HepG2 (cell line): ENCODE results near the gene CARTPT. TPM values are rescaled to one million over a fixed set of nuclear protein-coding genes. Genes with fewer than 3 reads are reported as not detected.
A peak's percentile ranks its signal among the peaks of the same experiment; 100 is the strongest.

Experiments
- ATAC-seq: fragments of 200-7000 bp; cut with Tn5 transposase; 3 replicates; pipeline ENCODE4 v1.9.1; 2020; ENCODE audit warnings: mild to moderate bottlenecking, moderate library complexity
- BruUV-seq: library from RNA; stranded (reverse); fragments of 400-500 nt; replicated peaks from 2 replicates; lab custom pipeline; 2021; lab: Mats Ljungman, UMichigan
- CTCF ChIA-PET: fragments of 300-600 bp; formaldehyde crosslinking; extraction: SDS; loops from one replicate; lab custom pipeline; 2021; ENCODE audit warnings: low total read pairs, inconsistent platforms, low intra/inter-chr PET ratio; lab: Yijun Ruan, JAX
- POLR2A ChIA-PET: fragments of 350-600 bp; sonication (Branson Sonifier 250); formaldehyde crosslinking; loops from one replicate; lab custom pipeline; 2020; ENCODE audit warnings: antibody characterized with exemption, inconsistent platforms; lab: Yijun Ruan, JAX
- DNase-seq: peaks from one replicate; pipeline ENCODE4 v3.0.0-alpha.2; 2015; ENCODE audit warnings: low spot score
- FAIRE-seq: peaks from 3 replicates; lab custom pipeline; 2011; peaks lifted over from hg19 to GRCh38; lab: Jason Lieb, UNC
- H2AFZ ChIP-seq: one replicate; pipeline ENCODE4 v1.6.1; 2011; ENCODE audit warnings: low read length, inconsistent platforms
- H3K27ac ChIP-seq: fragments of 300-600 bp; 3 replicates; pipeline ENCODE4 v1.8.0; 2011; ENCODE audit warnings: mixed run types, mild to moderate bottlenecking, mixed read lengths, low read length, inconsistent platforms; ENCODE audit not compliant: insufficient read depth; ENCODE audit errors: extremely low read length
- H3K27me3 ChIP-seq, 2 experiments: fragments of 200-600 bp in 1 of 2; 2 replicates in 1 of 2; 3 replicates in 1 of 2; pipeline versions ENCODE4 v1.6.0 to v1.8.0; 2011; ENCODE audit warnings: low read length in 2 of 2, mild to moderate bottlenecking in 2 of 2, moderate library complexity in 2 of 2, inconsistent platforms in 1 of 2; ENCODE audit not compliant: insufficient read depth in 2 of 2, control insufficient read depth in 1 of 2
- H3K36me3 ChIP-seq, 2 experiments: fragments of 200-600 bp in 1 of 2; replicated peaks in 1 of 2; 2 replicates in 1 of 2; 3 replicates in 1 of 2; pipeline versions ENCODE4 v1.5.1 to v1.8.0; 2011; ENCODE audit warnings: low read length in 2 of 2, inconsistent platforms in 1 of 2; ENCODE audit not compliant: insufficient read depth in 2 of 2, control insufficient read depth in 1 of 2
- H3K4me1 ChIP-seq: 2 replicates; pipeline ENCODE4 v1.5.1; 2012; ENCODE audit warnings: low read length, inconsistent platforms; ENCODE audit not compliant: insufficient read depth
- H3K4me2 ChIP-seq: 2 replicates; pipeline ENCODE4 v1.6.0; 2011; ENCODE audit warnings: low read depth, low read length, inconsistent platforms
- H3K4me3 ChIP-seq, 3 experiments: fragments of 200-600 bp in 1 of 3; sonication (generic), shearing (Covaris generic) in 1 of 3; replicated peaks in 1 of 3; 2 replicates each; pipeline ENCODE4 v1.5.1; 2011 to 2016; ENCODE audit warnings: low read length in 3 of 3, inconsistent platforms in 2 of 3, low read depth in 2 of 3, mild to moderate bottlenecking in 2 of 3, control low read depth in 1 of 3, mixed read lengths in 1 of 3; ENCODE audit not compliant: insufficient read depth in 1 of 3
- H3K79me2 ChIP-seq: one replicate; pipeline ENCODE4 v1.6.1; 2011; ENCODE audit warnings: low read length, inconsistent platforms; ENCODE audit not compliant: insufficient read depth
- H3K9ac ChIP-seq: 2 replicates; pipeline ENCODE4 v1.6.0; 2011; ENCODE audit warnings: mild to moderate bottlenecking, low read depth, low read length, inconsistent platforms; ENCODE audit not compliant: insufficient read depth
- H3K9me3 ChIP-seq: 2 replicates; pipeline ENCODE4 v1.5.1; 2012; ENCODE audit warnings: mild to moderate bottlenecking, low read length
- H4K20me1 ChIP-seq: 2 replicates; pipeline ENCODE4 v1.6.0; 2011; ENCODE audit warnings: inconsistent platforms, mild to moderate bottlenecking, low read length, moderate library complexity; ENCODE audit not compliant: insufficient read depth
- ATF2 ChIP-seq: sonication (generic); formaldehyde crosslinking; IDR thresholded peaks from 2 replicates; pipeline ENCODE4 v1.4.0; 2020; ENCODE audit warnings: missing genetic modification reagents
- HOXA3 ChIP-seq: sonication (generic); formaldehyde crosslinking; IDR thresholded peaks from 2 replicates; pipeline ENCODE4 v1.5.0; 2020; ENCODE audit warnings: missing genetic modification reagents
- IRF2 ChIP-seq: IDR thresholded peaks from 2 replicates; pipeline ENCODE4 v1.6.1; 2018; ENCODE audit warnings: missing genetic modification reagents, missing compliant biosample characterization
- MAFK ChIP-seq, 2 experiments: IDR thresholded peaks in 1 of 2; conservative IDR thresholded peaks in 1 of 2; 2 replicates each; pipeline ENCODE4 v1.6.1; 2011; ENCODE audit warnings: improper control_type of control experiment in 2 of 2, low read length in 2 of 2
- MEF2D ChIP-seq: sonication (generic); formaldehyde crosslinking; IDR thresholded peaks from 2 replicates; pipeline ENCODE4 v1.5.1; 2020; ENCODE audit warnings: mild to moderate bottlenecking, missing genetic modification reagents
- PHF5A ChIP-seq: IDR thresholded peaks from one replicate; pipeline ENCODE4 v1.6.1; 2018; ENCODE audit warnings: low read depth, missing genetic modification reagents; ENCODE audit not compliant: unreplicated experiment
- RFX1 ChIP-seq: fragments of 450-650 bp; IDR thresholded peaks from 2 replicates; pipeline ENCODE4 v1.6.1; 2017
- RXRA ChIP-seq: sonication (generic); formaldehyde crosslinking; IDR thresholded peaks from 2 replicates; pipeline ENCODE4 v1.5.1; 2020; ENCODE audit warnings: missing genetic modification reagents
- TRIM24 ChIP-seq: sonication (generic); formaldehyde crosslinking; IDR thresholded peaks from 2 replicates; pipeline ENCODE4 v1.8.0; 2022; ENCODE audit warnings: mild to moderate bottlenecking, missing genetic modification reagents
- ZNF276 ChIP-seq: sonication (generic); formaldehyde crosslinking; IDR thresholded peaks from 2 replicates; pipeline ENCODE4 v1.4.0; 2020; ENCODE audit warnings: mild to moderate bottlenecking, low read depth, missing genetic modification reagents
- ZNF280D ChIP-seq: sonication (generic); formaldehyde crosslinking; IDR thresholded peaks from 2 replicates; pipeline ENCODE4 v1.5.1; 2020; ENCODE audit warnings: mild to moderate bottlenecking, missing genetic modification reagents
- ZNF619 ChIP-seq: sonication (generic); formaldehyde crosslinking; IDR thresholded peaks from 2 replicates; pipeline ENCODE4 v1.4.0; 2020; ENCODE audit warnings: mild to moderate bottlenecking, missing genetic modification reagents
- ZSCAN21 ChIP-seq: sonication (generic); formaldehyde crosslinking; IDR thresholded peaks from 2 replicates; pipeline ENCODE4 v1.8.0; 2022; ENCODE audit warnings: mild to moderate bottlenecking, missing genetic modification reagents, moderate library complexity, borderline replicate concordance
- WGBS: methylation state at CpG from one replicate; pipeline ENCODE4 v1.1.6; 2017; ENCODE audit warnings: low lambda C conversion rate; 5-methylcytosine and 5-hydroxymethylcytosine counted together
- in situ Hi-C: cut with HindIII; loops from 2 replicates; pipeline ENCODE4 v1.10.0; 2017; ENCODE audit warnings: low pct_unique_long_range_greater_than_20kb; ENCODE audit not compliant: extremely low pct_ligation_motif_present
- intact Hi-C: fragments of 100-400 bp; cut with micrococcal nuclease; formaldehyde crosslinking; loops from one replicate; pipeline ENCODE4 v1.10.0; 2022; ENCODE audit not compliant: unreplicated experiment
- polyA plus RNA-seq, 8 experiments: library from polyadenylated mRNA; depleted of rRNA in 3 of 8; stranded (reverse) in 7 of 8; unstranded in 1 of 8; fragments of >200 nt; fragmentation: Illumina TruSeq in 4 of 8; extraction: Trizol in 4 of 8; gene quantifications; 2 replicates each; pipeline versions ENCODE4 v1.2.1 to v1.2.3, GENCODE V29; 2011 to 2016; ENCODE audit warnings: low read depth in 4 of 8, missing spikeins in 1 of 8, mixed read lengths in 1 of 8; ENCODE audit not compliant: insufficient read depth in 1 of 8
- total RNA-seq, 5 experiments: library from RNA; depleted of rRNA; stranded (reverse); fragments of >200 nt; fragmentation: Illumina TruSeq; extraction: Trizol; gene quantifications; 2 replicates each; pipeline ENCODE4 v1.2.3, GENCODE V29; 2016; ENCODE audit warnings: low read depth in 1 of 5

Gene CARTPT
- total and polyA plus RNA-seq, 2 of the 13 experiments (the other 11 are each of a cell fraction or from before 2014, with no cell fraction given): not detected

GRCh38 chr5:71752441-71753190 lies 33.5 kb downstream of the CARTPT start (continued):
- TF ChIP-seq ZNF276 (CRISPR knock-in tag): no peak
- no peak for TF ChIP-seq MAFK (conservative IDR thresholded peaks at IDR 0.05 in 1 of 2, IDR thresholded peaks at IDR 0.05 in 1 of 2; ENCODE audit: low read length in 2 of 2)
- no peak for TF ChIP-seq TRIM24 (CRISPR knock-in tag)
- no peak for TF ChIP-seq RFX1

GRCh38 chr5:71757590-71758543 lies 38.8 kb downstream of the CARTPT start:
- BruUV-seq: no TSS peak
- H3K36me3 ChIP-seq: no peaks in the 10 kb centered on the region
- 3% methylated on average over 14 of the region's 14 CpGs for WGBS
- no peaks in the 10 kb centered on the region for H4K20me1 ChIP-seq
- H3K4me1 ChIP-seq: peaks cover 7% of the 10 kb centered on the region; the same call in 1 of the 2 replicates
- H3K79me2 ChIP-seq: no peaks in the 10 kb centered on the region
- peak; percentile 100 for ATAC-seq
- in situ Hi-C loops: loop anchor here (5.0 kb wide), 1 partner anchor 101 kb away; no protein-coding TSS in a partner anchor
- H3K27ac ChIP-seq: no peak overlapping the region
- H3K4me3 ChIP-seq: peak overlapping the region in 2 of 3 experiments; percentile 20 to 48; a peak in 1 of 6 replicates
- peak overlapping the region; percentile 86 for H3K4me2 ChIP-seq
- no peaks in the 10 kb centered on the region for H3K9me3 ChIP-seq
- CTCF ChIA-PET: interaction anchor here (0.7 to 1.9 kb wide), 5 partner anchors 98 to 302 kb away, joined by 3 to 30 read pairs (median 5); partner anchors contain the start of gene BDP1
- intact Hi-C loops: loop anchor here (1.0 to 10.0 kb wide), 2 partner anchors 99 to 223 kb away; no protein-coding TSS in a partner anchor
- peaks cover 0 to 5% of the 10 kb centered on the region in 2 experiments; a peak in 1 of 5 replicates for H3K27me3 ChIP-seq
- peak overlapping the region; percentile 17 for H3K9ac ChIP-seq
- DNase-seq: peak; percentile 67
- POLR2A ChIA-PET: no interaction called here
- H2AFZ ChIP-seq: peak overlapping the region; percentile 87
- FAIRE-seq: peak; percentile 95
- TF ChIP-seq RXRA (CRISPR knock-in tag): no peak; the same call in 1 of the 2 replicates
- TF ChIP-seq ZNF619 (CRISPR knock-in tag): no peak
- peak; percentile 28; the same call in 1 of the 2 replicates for TF ChIP-seq ATF2 (CRISPR knock-in tag)
- peak; percentile 40; the same call in 1 of the 2 replicates for TF ChIP-seq HOXA3
- 0 out of 2 replicates have a peak, but pooled peaks have one; percentile 43 for TF ChIP-seq IRF2 (CRISPR knock-in tag)
- 0 out of 2 replicates have a peak, but pooled peaks have one; percentile 46 for TF ChIP-seq ZNF280D (CRISPR knock-in tag)
- TF ChIP-seq PHF5A (CRISPR knock-in tag): peak; percentile 35
- TF ChIP-seq ZSCAN21 (CRISPR knock-in tag): no peak
- no peak for TF ChIP-seq MEF2D (CRISPR knock-in tag)
